ENCODE results near the gene C16orf92. TPM values are rescaled to one million over a fixed set of nuclear protein-coding genes. Genes with fewer than 3 reads are reported as not detected.

C16orf92 gene
- total RNA-seq, 1 donor from 2014 or later, result not detected

- no peak for DNase-seq (ENCODE audit: low spot score)
Measured at GRCh38 chr16:30054959-30055553, 32.1 kb downstream of the C16orf92 start.

GRCh38 chr16:30060346-30060745 lies 37.3 kb downstream of the C16orf92 start:
- no peak for DNase-seq (ENCODE audit: low spot score)

- no peak for DNase-seq (ENCODE audit: low spot score)
Measured at GRCh38 chr16:30060836-30061554, 38.0 kb downstream of the C16orf92 start.

- DNase-seq (ENCODE audit: low spot score), result no peak
Measured at GRCh38 chr16:30063278-30063892, 40.4 kb downstream of the C16orf92 start.

- no peak for DNase-seq (ENCODE audit: low spot score)
Measured at GRCh38 chr16:30063893-30064728, 41.1 kb downstream of the C16orf92 start.

- no peak for DNase-seq (ENCODE audit: low spot score)
Measured at GRCh38 chr16:30064729-30065101, 41.7 kb downstream of the C16orf92 start.

GRCh38 chr16:30065102-30065942 lies 42.3 kb downstream of the C16orf92 start, which contains the start of gene ALDOA:
TSS of gene ALDOA (plus strand) at chr16:30065760. CDS start at chr16:30066898, 1,138 bp downstream.
- peak; percentile 99 for DNase-seq (ENCODE audit: low spot score)

GRCh38 chr16:30065943-30066760 lies 43.2 kb downstream of the C16orf92 start:
- peak; percentile 94 for DNase-seq (ENCODE audit: low spot score)

GRCh38 chr16:30066761-30067583 lies 44.0 kb downstream of the C16orf92 start:
- DNase-seq (ENCODE audit: low spot score), result no peak

GRCh38 chr16:30067584-30067916 lies 44.6 kb downstream of the C16orf92 start:
- no peak for DNase-seq (ENCODE audit: low spot score)

GRCh38 chr16:30068333-30068732 lies 45.3 kb downstream of the C16orf92 start:
- DNase-seq (ENCODE audit: low spot score), result no peak

- no peak for DNase-seq (ENCODE audit: low spot score)
Measured at GRCh38 chr16:30068750-30069610, 46.0 kb downstream of the C16orf92 start.

GRCh38 chr16:30069611-30070462 lies 46.8 kb downstream of the C16orf92 start:
- no peak for DNase-seq (ENCODE audit: low spot score)

- no peak for DNase-seq (ENCODE audit: low spot score)
Measured at GRCh38 chr16:30070490-30070889, 47.5 kb downstream of the C16orf92 start.

All from mesenteric fat pad (tissue), 1 donor.